Keratinocyte (primary cell): ENCODE data around the gene ITGAV. TPM values are rescaled to one million over a fixed set of nuclear protein-coding genes. Genes with fewer than 3 reads are reported as not detected.
A peak's percentile ranks its signal among the peaks of the same experiment; 100 is the strongest.

ENCODE experiments used
- DNase-seq: peaks from one replicate; pipeline ENCODE4 v3.0.0-alpha.2; 2011; ENCODE audit warnings: low read depth, missing footprints, low spot score
- FAIRE-seq: peaks from 2 replicates; lab custom pipeline; 2011; peaks lifted over from hg19 to GRCh38; lab: Jason Lieb, UNC
- H2AFZ ChIP-seq: 2 replicates; pipeline ENCODE4 v1.6.0; 2012; ENCODE audit warnings: low read length, control low read depth, inconsistent platforms; ENCODE audit not compliant: control insufficient read depth
- H3K27ac ChIP-seq: 2 replicates; pipeline ENCODE4 v1.5.1; 2011; ENCODE audit warnings: low read length; ENCODE audit not compliant: control insufficient read depth, insufficient read depth
- H3K27me3 ChIP-seq: 3 replicates; pipeline ENCODE4 v1.6.0; 2011; ENCODE audit warnings: low read length; ENCODE audit not compliant: control insufficient read depth, insufficient read depth; ENCODE audit errors: extremely low read depth
- H3K36me3 ChIP-seq, 2 experiments: 2 replicates in 1 of 2; 3 replicates in 1 of 2; pipeline ENCODE4 v1.5.1; 2011; ENCODE audit warnings: low read length in 2 of 2, mild to moderate bottlenecking in 1 of 2; ENCODE audit not compliant: control insufficient read depth in 2 of 2, insufficient read depth in 2 of 2; ENCODE audit errors: extremely low read depth in 1 of 2
- H3K4me1 ChIP-seq: 3 replicates; pipeline ENCODE4 v1.5.1; 2011; ENCODE audit warnings: low read length; ENCODE audit not compliant: control insufficient read depth, insufficient read depth; ENCODE audit errors: extremely low read depth
- H3K4me2 ChIP-seq: 3 replicates; pipeline ENCODE4 v1.6.0; 2011; ENCODE audit warnings: low read depth, low read length; ENCODE audit not compliant: control insufficient read depth, insufficient read depth; ENCODE audit errors: extremely low read depth
- H3K4me3 ChIP-seq, 3 experiments: fragments of 200-600 bp in 1 of 3; sonication (generic) in 1 of 3; 2 replicates in 2 of 3; 3 replicates in 1 of 3; pipeline ENCODE4 v1.5.1; 2011 to 2016; ENCODE audit warnings: low read length in 3 of 3, mild to moderate bottlenecking in 3 of 3, control low read depth in 2 of 3, inconsistent platforms in 1 of 3, low read depth in 1 of 3, mixed read lengths in 1 of 3, mixed run types in 1 of 3, moderate library complexity in 1 of 3; ENCODE audit not compliant: control insufficient read depth in 2 of 3, insufficient read depth in 2 of 3; ENCODE audit errors: extremely low read depth in 1 of 3
- H3K79me2 ChIP-seq: 2 replicates; pipeline ENCODE4 v1.6.0; 2012; ENCODE audit warnings: low read length; ENCODE audit not compliant: control insufficient read depth, insufficient read depth
- H3K9ac ChIP-seq: 3 replicates; pipeline ENCODE4 v1.6.0; 2011; ENCODE audit warnings: low read length; ENCODE audit not compliant: control insufficient read depth, insufficient read depth; ENCODE audit errors: extremely low read depth
- H3K9me1 ChIP-seq: 3 replicates; pipeline ENCODE4 v1.6.0; 2011; ENCODE audit warnings: low read length; ENCODE audit not compliant: control insufficient read depth, insufficient read depth; ENCODE audit errors: extremely low read depth
- H3K9me3 ChIP-seq: 2 replicates; pipeline ENCODE4 v1.5.1; 2012; ENCODE audit warnings: low read depth, low read length; ENCODE audit not compliant: control insufficient read depth
- H4K20me1 ChIP-seq: 3 replicates; pipeline ENCODE4 v1.6.0; 2011; ENCODE audit warnings: low read length; ENCODE audit not compliant: control insufficient read depth, insufficient read depth; ENCODE audit errors: extremely low read depth
- CTCF ChIP-seq, 3 experiments: IDR thresholded peaks in 1 of 3; conservative IDR thresholded peaks in 1 of 3; optimal IDR thresholded peaks in 1 of 3; 2 replicates in 2 of 3; 3 replicates in 1 of 3; pipeline versions ENCODE3 to v1.5.1; 2011; ENCODE audit warnings: low read length in 3 of 3, mild to moderate bottlenecking in 3 of 3, moderate library complexity in 2 of 3, control low read depth in 1 of 3, inconsistent platforms in 1 of 3; ENCODE audit not compliant: insufficient read depth in 2 of 3; ENCODE audit errors: extremely low read depth in 1 of 3
- EZH2 ChIP-seq: IDR thresholded peaks from one replicate; pipeline ENCODE4 v1.6.1; 2012; ENCODE audit warnings: inconsistent platforms, mild to moderate bottlenecking, low read length, moderate library complexity
- dilution Hi-C: fragments of 300-500 bp; cut with MboI; formaldehyde crosslinking; loops from one replicate; pipeline ENCODE4 v1.7.0; 2020; ENCODE audit warnings: low sequenced_read_pairs; ENCODE audit not compliant: extremely low pct_ligation_motif_present
- polyA plus RNA-seq, 5 experiments: library from polyadenylated mRNA; depleted of rRNA in 3 of 5; stranded (reverse) in 3 of 5; stranded (forward) in 1 of 5; unstranded in 1 of 5; fragments of >200 nt; gene quantifications; 1 replicate in 1 of 5; 2 replicates in 3 of 5; 3 replicates in 1 of 5; pipeline versions ENCODE4 v1.2.1 to v1.2.3, GENCODE V29; 2011 to 2012; ENCODE audit warnings: missing spikeins in 2 of 5, low read depth in 1 of 5, low replicate concordance in 1 of 5

The ITGAV gene
- polyA plus RNA-seq, 1 donor (not counting 4 experiments of a cell fraction or from before 2014, with no cell fraction given) = 63.7 TPM

GRCh38 chr2:186695081-186695756, 105.4 kb downstream of the ITGAV start:
- Histone ChIP-seq H3K9me3 (no peaks in the 10 kb centered on the region), H3K79me2 (no peaks in the 10 kb centered on the region), H3K9me1 (no peaks in the 10 kb centered on the region), H3K4me2 (peak overlapping the region; percentile 92), H3K4me1 (peaks cover 17% of the 10 kb centered on the region), H3K9ac (no peak overlapping the region), H3K36me3 (no peaks in the 10 kb centered on the region), H2AFZ (peak overlapping the region; percentile 96), H3K27me3 (no peaks in the 10 kb centered on the region), H3K27ac (no peak overlapping the region), H3K4me3 (peak overlapping the region in 2 of 3 experiments; percentile 59 to 82), H4K20me1 (no peaks in the 10 kb centered on the region)
- DNase-seq (no peak), FAIRE-seq (peak; percentile 74)
- dilution Hi-C loops = no loop called here
- TF ChIP-seq EZH2 (no peak), CTCF (optimal IDR thresholded peaks at IDR 0.05 in 1 of 3, IDR thresholded peaks at IDR 0.05 in 1 of 3, conservative IDR thresholded peaks at IDR 0.05 in 1 of 3; ENCODE audit: extremely low read depth in 1 of 3, insufficient read depth in 2 of 3, low read length in 3 of 3) (no peak)

- Histone ChIP-seq H3K4me3 (no peak overlapping the region), H3K27me3 (no peaks in the 10 kb centered on the region), H3K9me3 (no peaks in the 10 kb centered on the region), H3K4me1 (peaks cover 17% of the 10 kb centered on the region), H3K9me1 (no peaks in the 10 kb centered on the region), H3K79me2 (no peaks in the 10 kb centered on the region), H4K20me1 (no peaks in the 10 kb centered on the region), H3K36me3 (no peaks in the 10 kb centered on the region), H3K9ac (no peak overlapping the region), H3K27ac (no peak overlapping the region), H2AFZ (no peak overlapping the region), H3K4me2 (no peak overlapping the region)
- DNase-seq = no peak
- TF ChIP-seq CTCF (optimal IDR thresholded peaks at IDR 0.05 in 1 of 3, IDR thresholded peaks at IDR 0.05 in 1 of 3, conservative IDR thresholded peaks at IDR 0.05 in 1 of 3; ENCODE audit: extremely low read depth in 1 of 3, insufficient read depth in 2 of 3, low read length in 3 of 3) = no peak
- no peak for TF ChIP-seq EZH2
- dilution Hi-C loops = no loop called here
- FAIRE-seq = no peak
Observed at GRCh38 chr2:186696290-186696689, 106.4 kb downstream of the ITGAV start.
